K562 (cell line): ENCODE measurements around the gene NRF1. TPM values are rescaled to one million over a fixed set of nuclear protein-coding genes. Genes with fewer than 3 reads are reported as not detected.
A peak's percentile ranks its signal among the peaks of the same experiment; 100 is the strongest.

Source experiments
- ATAC-seq: fragments of 200-7000 bp; cut with Tn5 transposase; 3 replicates; pipeline ENCODE4 v1.9.1; 2020; ENCODE audit warnings: moderate library complexity
- BruUV-seq: library from RNA; stranded (reverse); fragments of 400-500 nt; replicated peaks from 2 replicates; lab custom pipeline; 2021; lab: Mats Ljungman, UMichigan
- CTCF ChIA-PET: fragments of 300-600 bp; formaldehyde crosslinking; extraction: SDS; loops from one replicate; lab custom pipeline; 2021; ENCODE audit warnings: low intra/inter-chr PET ratio; lab: Yijun Ruan, JAX
- POLR2A ChIA-PET: fragments of 300-600, 350-650 bp; sonication (Branson Sonifier 250); formaldehyde crosslinking; extraction: SDS; loops from one replicate; lab custom pipeline; 2021; ENCODE audit warnings: antibody characterized with exemption, inconsistent platforms; lab: Yijun Ruan, JAX
- DNase-seq, 4 experiments: peaks; one replicate each; pipeline versions ENCODE4 v3.0.0 to v3.0.0-alpha.2; 2011 to 2018; ENCODE audit warnings: low spot score in 3 of 4, mixed read lengths in 3 of 4; ENCODE audit errors: extremely low read depth in 1 of 4
- FAIRE-seq: peaks from 2 replicates; lab custom pipeline; 2011; peaks lifted over from hg19 to GRCh38; lab: Jason Lieb, UNC
- H2AFZ ChIP-seq: 2 replicates; pipeline ENCODE4 v1.6.0; 2011; ENCODE audit warnings: low read depth, low read length, control low read depth, inconsistent platforms
- H3K27ac ChIP-seq: fragments of 200-600 bp; 3 replicates; pipeline ENCODE4 v1.8.0; 2011; ENCODE audit warnings: low read depth, mild to moderate bottlenecking, control low read depth, inconsistent platforms, low read length, moderate library complexity, mixed read lengths; ENCODE audit errors: extremely low read depth
- H3K27me3 ChIP-seq, 2 experiments: fragments of 300-600 bp in 1 of 2; 2 replicates in 1 of 2; 3 replicates in 1 of 2; pipeline versions ENCODE4 v1.6.0 to v1.8.0; 2011; ENCODE audit warnings: inconsistent platforms in 2 of 2, low read length in 2 of 2, mild to moderate bottlenecking in 1 of 2, mixed read lengths in 1 of 2, moderate library complexity in 1 of 2; ENCODE audit not compliant: control insufficient read depth in 2 of 2, insufficient read depth in 2 of 2
- H3K36me3 ChIP-seq: fragments of 300-600 bp; 3 replicates; pipeline ENCODE4 v1.8.0; 2011; ENCODE audit warnings: mild to moderate bottlenecking, low read length, inconsistent platforms; ENCODE audit not compliant: control insufficient read depth, insufficient read depth
- H3K4me1 ChIP-seq, 2 experiments: fragments of 200-600 bp in 1 of 2; replicated peaks in 1 of 2; 2 replicates in 1 of 2; 3 replicates in 1 of 2; pipeline versions ENCODE4 v1.5.1 to v1.8.0; 2011; ENCODE audit warnings: inconsistent platforms in 2 of 2, low read length in 2 of 2, mild to moderate bottlenecking in 1 of 2, mixed read lengths in 1 of 2, moderate library complexity in 1 of 2; ENCODE audit not compliant: control insufficient read depth in 2 of 2, insufficient read depth in 2 of 2
- H3K4me2 ChIP-seq: 2 replicates; pipeline ENCODE4 v1.6.1; 2011; ENCODE audit warnings: low read length, control low read depth, inconsistent platforms, mixed read lengths; ENCODE audit not compliant: insufficient read depth
- H3K4me3 ChIP-seq: fragments of 200-600 bp; sonication (generic), shearing (Covaris generic); 2 replicates; pipeline ENCODE4 v1.5.1; 2016; ENCODE audit warnings: control low read depth, inconsistent platforms
- H3K79me2 ChIP-seq: fragments of 200-600 bp; 3 replicates; pipeline ENCODE4 v1.8.0; 2011; ENCODE audit warnings: low read length, inconsistent platforms; ENCODE audit not compliant: control insufficient read depth, insufficient read depth
- H3K9ac ChIP-seq, 2 experiments: 2 replicates each; pipeline versions ENCODE4 v1.6.0 to v1.6.1; 2011; ENCODE audit warnings: low read depth in 2 of 2, low read length in 2 of 2, control low read depth in 1 of 2, inconsistent platforms in 1 of 2, mild to moderate bottlenecking in 1 of 2, mixed read lengths in 1 of 2; ENCODE audit not compliant: insufficient read depth in 1 of 2
- H3K9me1 ChIP-seq: one replicate; pipeline ENCODE4 v1.6.0; 2011; ENCODE audit warnings: inconsistent platforms, mild to moderate bottlenecking, low read length, moderate library complexity; ENCODE audit not compliant: control insufficient read depth, insufficient read depth
- H3K9me3 ChIP-seq: replicated peaks from 2 replicates; pipeline ENCODE4 v1.5.1; 2011; ENCODE audit warnings: low read depth, low read length, inconsistent platforms; ENCODE audit not compliant: control insufficient read depth, insufficient read depth
- H4K20me1 ChIP-seq: replicated peaks from 2 replicates; pipeline ENCODE4 v1.6.1; 2011; ENCODE audit warnings: low read length, inconsistent platforms, mixed read lengths; ENCODE audit not compliant: control insufficient read depth, insufficient read depth
- ARID3B ChIP-seq: fragments of 250-450 bp; sonication (Bioruptor Pico); IDR thresholded peaks from 2 replicates; pipeline ENCODE4 v1.4.0; 2020; ENCODE audit warnings: borderline replicate concordance
- CBFA2T3 ChIP-seq: fragments of 450-650 bp; IDR thresholded peaks from 2 replicates; pipeline ENCODE4 v1.6.1; 2017
- CREM ChIP-seq: IDR thresholded peaks from 2 replicates; pipeline ENCODE4 v1.6.1; 2014; ENCODE audit warnings: antibody characterized with exemption, low read depth
- DACH1 ChIP-seq: fragments of 450-650 bp; IDR thresholded peaks from 2 replicates; pipeline ENCODE4 v1.6.1; 2018; ENCODE audit not compliant: partially characterized antibody
- GTF2A2 ChIP-seq: IDR thresholded peaks from 2 replicates; pipeline ENCODE4 v1.6.1; 2016; ENCODE audit warnings: mild to moderate bottlenecking, missing genetic modification characterization, missing compliant biosample characterization
- IRF2 ChIP-seq: sonication (generic); formaldehyde crosslinking; IDR thresholded peaks from 2 replicates; pipeline ENCODE4 v1.8.1; 2022; ENCODE audit warnings: mild to moderate bottlenecking, missing genetic modification reagents
- RUNX1 ChIP-seq: sonication (generic); IDR thresholded peaks from 2 replicates; pipeline ENCODE4 v1.6.1; 2016; ENCODE audit warnings: antibody characterized with exemption, low read depth
- SNIP1 ChIP-seq: fragments of 450-650 bp; IDR thresholded peaks from 2 replicates; pipeline ENCODE4 v1.7.1; 2017; ENCODE audit warnings: low read depth, mild to moderate bottlenecking
- ZNF174 ChIP-seq: fragments of 250-450 bp; sonication (Bioruptor Pico); IDR thresholded peaks from 2 replicates; pipeline ENCODE4 v1.4.0; 2020; ENCODE audit warnings: mild to moderate bottlenecking
- ZNF280B ChIP-seq: fragments of 250-450 bp; sonication (Bioruptor Pico); IDR thresholded peaks from 2 replicates; pipeline ENCODE4 v1.5.1; 2021; ENCODE audit warnings: mild to moderate bottlenecking
- ZNF583 ChIP-seq: fragments of 250-450 bp; sonication (Bioruptor Pico); IDR thresholded peaks from 2 replicates; pipeline ENCODE4 v1.4.0; 2020
- WGBS: fragments of 100-300 bp; shearing (Covaris generic); methylation state at CpG from one replicate; pipeline ENCODE4 v1.1.6; 2016; ENCODE audit warnings: low coverage, mixed read lengths; ENCODE audit not compliant: insufficient coverage; ENCODE audit errors: missing lambda C conversion rate; 5-methylcytosine and 5-hydroxymethylcytosine counted together
- in situ Hi-C: fragments of 300-500 bp; cut with MboI; formaldehyde crosslinking; loops from 4 replicates; pipeline ENCODE4 v1.15.0; 2018; ENCODE audit warnings: inconsistent platforms, mixed read lengths
- intact Hi-C: fragments of 100-400 bp; cut with micrococcal nuclease; formaldehyde crosslinking; loops from 2 replicates; pipeline ENCODE4 v1.14.2; 2022
- polyA plus RNA-seq, 8 experiments: library from polyadenylated mRNA; depleted of rRNA in 4 of 8; stranded (reverse) in 5 of 8; unstranded in 3 of 8; fragments of >200 nt; fragmentation: Nextera tagmentation in 2 of 8; fragmentation: Illumina TruSeq in 1 of 8; extraction: Ambion mirVana in 2 of 8; extraction: Trizol in 1 of 8; gene quantifications; 2 replicates each; pipeline versions ENCODE4 v1.2.1 to v1.2.3, GENCODE V29; 2011 to 2014; ENCODE audit warnings: inconsistent platforms in 1 of 8, missing spikeins in 1 of 8
- total RNA-seq, 7 experiments: library from RNA; depleted of rRNA in 6 of 7; stranded (reverse); fragments of >200 nt in 6 of 7; fragmentation: Illumina TruSeq in 2 of 7; extraction: Trizol in 2 of 7; gene quantifications; 2 replicates each; pipeline versions ENCODE4 v1.2.1 to v1.2.3, GENCODE V29; 2011 to 2021; ENCODE audit warnings: low replicate concordance in 1 of 7

Gene NRF1
- total and polyA plus RNA-seq, 9 of the 15 experiments (the other 6 are each of a cell fraction or from before 2014, with no cell fraction given): 8.6 to 28.8 (median 20.3) TPM

- Histone ChIP-seq H3K9ac (no peak overlapping the region), H3K4me1 (peaks cover 7 to 20% of the 10 kb centered on the region in 2 experiments; a peak in 3 of 5 replicates), H3K4me2 (no peak overlapping the region), H3K79me2 (no peaks in the 10 kb centered on the region)
- intact Hi-C loops: no loop called here
- DNase-seq: no peak
- POLR2A ChIA-PET: interaction anchor here (0.6 to 1.7 kb wide), 3 partner anchors 10 to 1396 kb away, joined by 3 to 10 read pairs (median 3); no protein-coding TSS in a partner anchor
- TF ChIP-seq ZNF174 (CRISPR knock-in tag): no peak
- TF ChIP-seq IRF2: no peak
- peak; percentile 26; the same call in 1 of the 2 replicates for TF ChIP-seq CBFA2T3
- no peak for TF ChIP-seq SNIP1
- TF ChIP-seq RUNX1: no peak
- TF ChIP-seq GTF2A2 (tag): no peak
- no peak for TF ChIP-seq CREM
- no peak for TF ChIP-seq ARID3B (CRISPR knock-in tag)
- peak; percentile 45 for TF ChIP-seq DACH1
- no peak for TF ChIP-seq ZNF280B (CRISPR knock-in tag)
- TF ChIP-seq ZNF583 (CRISPR knock-in tag): no peak
- TF ChIP-seq, all 486 proteins: peak for 2
- no peak for FAIRE-seq
- no peaks in the 10 kb centered on the region for H3K9me3 ChIP-seq
- in situ Hi-C loops: no loop called here
- no peaks in the 10 kb centered on the region for H3K27me3 ChIP-seq
- no peak overlapping the region for H3K4me3 ChIP-seq
- 0 out of 2 replicates have a peak, but pooled peaks cover 3% of the 10 kb centered on the region for H4K20me1 ChIP-seq
- no TSS peak for BruUV-seq
- no peak overlapping the region for H2AFZ ChIP-seq
- H3K27ac ChIP-seq: no peak overlapping the region
- H3K9me1 ChIP-seq: no peaks in the 10 kb centered on the region
- no peak for ATAC-seq
- 0% methylated on average over 1 of the region's 1 CpG for WGBS
- CTCF ChIA-PET: no interaction called here
- no peaks in the 10 kb centered on the region for H3K36me3 ChIP-seq
These were observed 178.1 kb downstream of the NRF1 start for GRCh38 chr7:129789652-129790051.
